ENCODE measurements around the gene RAB24. TPM values are rescaled to one million over a fixed set of nuclear protein-coding genes. Genes with fewer than 3 reads are reported as not detected.

RAB24 gene
- total RNA-seq, 1 experiment from 2014 or later = 40.3 TPM

DNA sequence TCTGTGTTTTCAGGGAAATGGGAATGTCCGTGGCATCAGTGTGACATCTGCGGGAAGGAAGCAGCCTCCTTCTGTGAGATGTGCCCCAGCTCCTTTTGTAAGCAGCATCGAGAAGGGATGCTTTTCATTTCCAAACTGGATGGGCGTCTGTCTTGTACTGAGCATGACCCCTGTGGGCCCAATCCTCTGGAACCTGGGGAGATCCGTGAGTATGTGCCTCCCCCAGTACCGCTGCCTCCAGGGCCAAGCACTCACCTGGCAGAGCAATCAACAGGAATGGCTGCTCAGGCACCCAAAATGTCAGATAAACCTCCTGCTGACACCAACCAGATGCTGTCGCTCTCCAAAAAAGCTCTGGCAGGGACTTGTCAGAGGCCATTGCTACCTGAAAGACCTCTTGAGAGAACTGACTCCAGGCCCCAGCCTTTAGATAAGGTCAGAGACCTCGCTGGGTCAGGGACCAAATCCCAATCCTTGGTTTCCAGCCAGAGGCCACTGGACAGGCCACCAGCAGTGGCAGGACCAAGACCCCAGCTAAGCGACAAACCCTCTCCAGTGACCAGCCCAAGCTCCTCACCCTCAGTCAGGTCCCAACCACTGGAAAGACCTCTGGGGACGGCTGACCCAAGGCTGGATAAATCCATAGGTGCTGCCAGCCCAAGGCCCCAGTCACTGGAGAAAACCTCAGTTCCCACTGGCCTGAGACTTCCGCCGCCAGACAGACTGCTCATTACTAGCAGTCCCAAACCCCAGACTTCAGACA, 9.5 kb downstream of the RAB24 start:
- H3K27me3 ChIP-seq (ENCODE audit: low read length) = no peaks in the 10 kb centered on the region
- POLR2A ChIA-PET (ENCODE audit: unreplicated experiment) = no interaction called here
- no peak overlapping the region for H3K9ac ChIP-seq (ENCODE audit: low read length)
- TF ChIP-seq EZH2 (IDR thresholded peaks at IDR 0.05; ENCODE audit: low read length, unreplicated experiment) (no peak), EZH2phosphoT487 (IDR thresholded peaks at IDR 0.05; ENCODE audit: borderline replicate concordance, low read length) (no peak)
- TF ChIP-seq, protein P1, sequence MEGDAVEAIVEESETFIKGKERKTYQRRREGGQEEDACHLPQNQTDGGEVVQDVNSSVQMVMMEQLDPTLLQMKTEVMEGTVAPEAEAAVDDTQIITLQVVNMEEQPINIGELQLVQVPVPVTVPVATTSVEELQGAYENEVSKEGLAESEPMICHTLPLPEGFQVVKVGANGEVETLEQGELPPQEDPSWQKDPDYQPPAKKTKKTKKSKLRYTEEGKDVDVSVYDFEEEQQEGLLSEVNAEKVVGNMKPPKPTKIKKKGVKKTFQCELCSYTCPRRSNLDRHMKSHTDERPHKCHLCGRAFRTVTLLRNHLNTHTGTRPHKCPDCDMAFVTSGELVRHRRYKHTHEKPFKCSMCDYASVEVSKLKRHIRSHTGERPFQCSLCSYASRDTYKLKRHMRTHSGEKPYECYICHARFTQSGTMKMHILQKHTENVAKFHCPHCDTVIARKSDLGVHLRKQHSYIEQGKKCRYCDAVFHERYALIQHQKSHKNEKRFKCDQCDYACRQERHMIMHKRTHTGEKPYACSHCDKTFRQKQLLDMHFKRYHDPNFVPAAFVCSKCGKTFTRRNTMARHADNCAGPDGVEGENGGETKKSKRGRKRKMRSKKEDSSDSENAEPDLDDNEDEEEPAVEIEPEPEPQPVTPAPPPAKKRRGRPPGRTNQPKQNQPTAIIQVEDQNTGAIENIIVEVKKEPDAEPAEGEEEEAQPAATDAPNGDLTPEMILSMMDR (conservative IDR thresholded peaks at IDR 0.05; ENCODE audit: low read depth, low read length) = no peak
- H3K79me2 ChIP-seq (ENCODE audit: low read length) = no peaks in the 10 kb centered on the region
- H3K4me2 ChIP-seq (ENCODE audit: low read length) = no peak overlapping the region
- H3K4me1 ChIP-seq (ENCODE audit: insufficient read depth, low read length) = no peaks in the 10 kb centered on the region
- ATAC-seq = no peak
- no peaks in the 10 kb centered on the region for H3F3A ChIP-seq (ENCODE audit: low read length, unreplicated experiment)
- H3K9me3 ChIP-seq (ENCODE audit: low read length) = no peaks in the 10 kb centered on the region
- no TSS peak for BruUV-seq (replicated peaks)
- H3K36me3 ChIP-seq (ENCODE audit: low read depth, low read length) = peaks cover 48% of the 10 kb centered on the region
- no peak overlapping the region for H3K27ac ChIP-seq (ENCODE audit: low read length)
- CTCF ChIA-PET = no interaction called here
- H2AFZ ChIP-seq (ENCODE audit: low read length) = no peak overlapping the region
- H3K4me3 ChIP-seq (ENCODE audit: low read length) = no peak overlapping the region
- intact Hi-C loops (cut with micrococcal nuclease) = no loop called here
- H3K9me2 ChIP-seq (replicated peaks; ENCODE audit: low read length) = no peaks in the 10 kb centered on the region
- DNase-seq = no peak
- H4K20me1 ChIP-seq (ENCODE audit: low read length) = no peaks in the 10 kb centered on the region

DNA sequence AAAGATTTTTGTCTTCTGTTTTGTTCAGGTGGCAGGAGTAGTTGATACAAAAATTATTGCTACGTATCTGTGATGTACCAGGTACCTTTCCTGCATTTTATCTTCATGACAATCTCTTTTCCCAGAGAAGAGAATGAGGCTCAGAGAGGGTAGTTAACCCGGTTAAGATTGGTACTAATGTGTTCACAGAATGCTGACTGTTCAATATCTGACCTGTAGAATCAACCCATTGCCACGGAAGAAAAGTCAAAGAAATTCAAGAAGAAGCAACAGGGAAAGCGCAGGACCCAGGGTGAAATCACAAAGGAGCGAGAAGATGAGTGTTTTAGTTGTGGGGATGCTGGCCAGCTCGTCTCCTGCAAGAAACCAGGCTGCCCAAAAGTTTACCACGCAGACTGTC, 11.8 kb downstream of the RAB24 start:
- H3K9me2 ChIP-seq (replicated peaks; ENCODE audit: low read length) = no peaks in the 10 kb centered on the region
- intact Hi-C loops (cut with micrococcal nuclease) = no loop called here
- H3K36me3 ChIP-seq (ENCODE audit: low read depth, low read length) = peaks cover 56% of the 10 kb centered on the region
- DNase-seq = no peak
- no peak for TF ChIP-seq EZH2phosphoT487 (IDR thresholded peaks at IDR 0.05; ENCODE audit: borderline replicate concordance, low read length)
- no peak for TF ChIP-seq EZH2 (IDR thresholded peaks at IDR 0.05; ENCODE audit: low read length, unreplicated experiment)
- TF ChIP-seq, protein P1 (conservative IDR thresholded peaks at IDR 0.05; ENCODE audit: low read depth, low read length) = no peak
- no peaks in the 10 kb centered on the region for H4K20me1 ChIP-seq (ENCODE audit: low read length)
- no peaks in the 10 kb centered on the region for H3K27me3 ChIP-seq (ENCODE audit: low read length)
- no peak overlapping the region for H3K9ac ChIP-seq (ENCODE audit: low read length)
- H3K27ac ChIP-seq (ENCODE audit: low read length) = no peak overlapping the region
- H3K4me2 ChIP-seq (ENCODE audit: low read length) = no peak overlapping the region
- no peak overlapping the region for H3K4me3 ChIP-seq (ENCODE audit: low read length)
- no peak for ATAC-seq
- no peaks in the 10 kb centered on the region for H3K4me1 ChIP-seq (ENCODE audit: insufficient read depth, low read length)
- no peaks in the 10 kb centered on the region for H3K9me3 ChIP-seq (ENCODE audit: low read length)
- H2AFZ ChIP-seq (ENCODE audit: low read length) = no peak overlapping the region
- no peaks in the 10 kb centered on the region for H3F3A ChIP-seq (ENCODE audit: low read length, unreplicated experiment)
- POLR2A ChIA-PET (ENCODE audit: unreplicated experiment) = no interaction called here
- CTCF ChIA-PET = no interaction called here
- no TSS peak for BruUV-seq (replicated peaks)
- H3K79me2 ChIP-seq (ENCODE audit: low read length) = no peaks in the 10 kb centered on the region

DNA sequence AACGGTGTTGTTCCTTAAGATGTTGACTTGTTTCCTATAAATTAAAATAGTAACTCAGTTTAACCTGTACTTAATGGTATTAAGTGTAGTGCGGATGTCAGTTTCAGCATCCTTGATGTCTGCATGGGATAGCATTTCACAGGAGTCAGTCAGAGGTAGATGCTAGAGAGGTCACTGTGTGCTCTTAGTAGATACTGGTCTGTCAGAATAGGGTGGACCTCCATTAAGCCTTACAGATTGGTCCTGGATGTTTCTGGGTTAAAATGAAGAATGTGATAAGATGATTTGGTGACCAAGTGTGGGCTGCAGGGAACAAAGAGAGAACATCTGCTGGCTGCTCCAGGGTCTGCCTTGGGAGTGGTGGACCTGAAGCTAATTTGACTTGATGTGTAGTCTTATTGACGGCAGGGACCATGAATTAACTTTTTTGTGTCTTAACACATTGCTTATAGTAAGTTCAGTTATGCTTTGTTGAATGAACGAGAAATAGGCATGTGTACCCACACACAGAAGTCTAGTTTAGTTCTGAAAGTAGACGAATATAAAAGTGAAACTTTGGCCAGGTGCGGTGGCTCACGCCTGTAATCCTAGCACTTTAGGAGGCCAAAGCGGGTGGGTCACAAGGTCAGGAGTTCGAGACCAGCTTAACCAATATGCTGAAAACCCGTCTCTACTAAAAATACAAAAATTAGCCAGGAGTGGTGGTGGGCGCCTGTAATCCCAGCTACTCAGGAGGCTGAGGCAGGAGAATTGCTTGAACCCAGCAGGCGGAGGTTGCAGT, 12.5 kb downstream of the RAB24 start:
- no peaks in the 10 kb centered on the region for H3K79me2 ChIP-seq (ENCODE audit: low read length)
- no peaks in the 10 kb centered on the region for H3K4me1 ChIP-seq (ENCODE audit: insufficient read depth, low read length)
- peaks cover 59% of the 10 kb centered on the region for H3K36me3 ChIP-seq (ENCODE audit: low read depth, low read length)
- ChIA-PET POLR2A (ENCODE audit: unreplicated experiment) (no interaction called here), CTCF (no interaction called here)
- no peaks in the 10 kb centered on the region for H3K9me2 ChIP-seq (replicated peaks; ENCODE audit: low read length)
- intact Hi-C loops (cut with micrococcal nuclease) = no loop called here
- no peaks in the 10 kb centered on the region for H3K27me3 ChIP-seq (ENCODE audit: low read length)
- ATAC-seq (no peak), DNase-seq (no peak)
- H3K9ac ChIP-seq (ENCODE audit: low read length) = no peak overlapping the region
- no peaks in the 10 kb centered on the region for H3K9me3 ChIP-seq (ENCODE audit: low read length)
- BruUV-seq (replicated peaks) = no TSS peak
- H3K4me3 ChIP-seq (ENCODE audit: low read length) = no peak overlapping the region
- no peak overlapping the region for H2AFZ ChIP-seq (ENCODE audit: low read length)
- no peaks in the 10 kb centered on the region for H4K20me1 ChIP-seq (ENCODE audit: low read length)
- no peak overlapping the region for H3K27ac ChIP-seq (ENCODE audit: low read length)
- H3K4me2 ChIP-seq (ENCODE audit: low read length) = no peak overlapping the region
- TF ChIP-seq EZH2 (IDR thresholded peaks at IDR 0.05; ENCODE audit: low read length, unreplicated experiment) (no peak), EZH2phosphoT487 (IDR thresholded peaks at IDR 0.05; ENCODE audit: borderline replicate concordance, low read length) (no peak)
- TF ChIP-seq, protein P1 (conservative IDR thresholded peaks at IDR 0.05; ENCODE audit: low read depth, low read length) = no peak
- H3F3A ChIP-seq (ENCODE audit: low read length, unreplicated experiment) = no peaks in the 10 kb centered on the region

Measured in PC-3 (cell line).